Fibroblast of lung (primary cell): ENCODE measurements around the gene SDR42E1. TPM values are rescaled to one million over a fixed set of nuclear protein-coding genes. Genes with fewer than 3 reads are reported as not detected.

Source experiments
- DNase-seq, 2 donors: peaks; one replicate each; pipeline versions ENCODE4 v3.0.0 to v3.0.0-alpha.2; 2010; ENCODE audit warnings: low read depth in 2 of 2
- H2AFZ ChIP-seq: 2 replicates; pipeline ENCODE4 v1.5.1; 2012; ENCODE audit warnings: low read length, control low read depth, inconsistent platforms
- H3K27ac ChIP-seq: 2 replicates; pipeline ENCODE4 v1.5.1; 2011; ENCODE audit warnings: low read length, control low read depth; ENCODE audit not compliant: insufficient read depth
- H3K27me3 ChIP-seq: 2 replicates; pipeline ENCODE4 v1.5.1; 2011; ENCODE audit warnings: mild to moderate bottlenecking, low read length; ENCODE audit not compliant: control insufficient read depth, insufficient read depth
- H3K36me3 ChIP-seq: 2 replicates; pipeline ENCODE4 v1.5.1; 2011; ENCODE audit warnings: low read length; ENCODE audit not compliant: control insufficient read depth, insufficient read depth
- H3K4me1 ChIP-seq: 2 replicates; pipeline ENCODE4 v1.5.1; 2011; ENCODE audit warnings: low read length; ENCODE audit not compliant: control insufficient read depth, insufficient read depth; ENCODE audit errors: extremely low read depth
- H3K4me2 ChIP-seq: 2 replicates; pipeline ENCODE4 v1.5.1; 2011; ENCODE audit warnings: low read length, control low read depth; ENCODE audit not compliant: insufficient read depth; ENCODE audit errors: extremely low read depth
- H3K4me3 ChIP-seq, 4 experiments: fragments of 200-600 bp in 1 of 4; sonication (generic) in 1 of 4; replicated peaks in 1 of 4; 2 replicates each; pipeline ENCODE4 v1.5.1; 2011 to 2016; ENCODE audit warnings: low read length in 4 of 4, low read depth in 3 of 4, mild to moderate bottlenecking in 3 of 4, control low read depth in 2 of 4, inconsistent platforms in 1 of 4, mixed read lengths in 1 of 4; ENCODE audit not compliant: insufficient read depth in 1 of 4; ENCODE audit errors: control extremely low read depth in 1 of 4
- H3K79me2 ChIP-seq: 2 replicates; pipeline ENCODE4 v1.5.1; 2012; ENCODE audit warnings: mild to moderate bottlenecking, low read length, inconsistent platforms; ENCODE audit not compliant: control insufficient read depth, insufficient read depth
- H3K9ac ChIP-seq: 2 replicates; pipeline ENCODE4 v1.5.1; 2011; ENCODE audit warnings: mild to moderate bottlenecking, low read length, control low read depth; ENCODE audit not compliant: insufficient read depth
- H3K9me3 ChIP-seq: 2 replicates; pipeline ENCODE4 v1.5.1; 2012; ENCODE audit warnings: low read depth, low read length; ENCODE audit not compliant: control insufficient read depth, insufficient read depth
- H4K20me1 ChIP-seq: 2 replicates; pipeline ENCODE4 v1.5.1; 2011; ENCODE audit warnings: low read length; ENCODE audit not compliant: control insufficient read depth, insufficient read depth; ENCODE audit errors: extremely low read depth
- EZH2 ChIP-seq: IDR thresholded peaks from 2 replicates; pipeline ENCODE4 v1.5.1; 2012; ENCODE audit warnings: low read length, control low read depth, mild to moderate bottlenecking; ENCODE audit errors: missing control alignments
- polyA plus RNA-seq, 2 donors: library from polyadenylated mRNA; depleted of rRNA in 1 of 2; stranded (reverse) in 1 of 2; unstranded in 1 of 2; fragments of >200 nt; gene quantifications; 2 replicates each; pipeline ENCODE4 v1.2.1, GENCODE V29; 2011 to 2012; ENCODE audit warnings: missing spikeins in 1 of 2
- total RNA-seq: library from RNA; depleted of rRNA; stranded (reverse); fragments of >200 nt; gene quantifications from 2 replicates; pipeline ENCODE4 v1.2.1, GENCODE V29; 2014
- TF ChIP-seq, protein P1 (sequence below), 2 donors: IDR thresholded peaks in 1 of 2; conservative IDR thresholded peaks in 1 of 2; 1 replicate in 1 of 2; 2 replicates in 1 of 2; pipeline ENCODE4 v1.5.1; 2011 to 2012; ENCODE audit warnings: low read length in 2 of 2, control low read depth in 1 of 2, inconsistent platforms in 1 of 2, low read depth in 1 of 2, mild to moderate bottlenecking in 1 of 2

SDR42E1 gene
- total and polyA plus RNA-seq, 2 donors (not counting 1 experiment from before 2014, with no cell fraction given): 1.0 to 1.8 TPM

DNA sequence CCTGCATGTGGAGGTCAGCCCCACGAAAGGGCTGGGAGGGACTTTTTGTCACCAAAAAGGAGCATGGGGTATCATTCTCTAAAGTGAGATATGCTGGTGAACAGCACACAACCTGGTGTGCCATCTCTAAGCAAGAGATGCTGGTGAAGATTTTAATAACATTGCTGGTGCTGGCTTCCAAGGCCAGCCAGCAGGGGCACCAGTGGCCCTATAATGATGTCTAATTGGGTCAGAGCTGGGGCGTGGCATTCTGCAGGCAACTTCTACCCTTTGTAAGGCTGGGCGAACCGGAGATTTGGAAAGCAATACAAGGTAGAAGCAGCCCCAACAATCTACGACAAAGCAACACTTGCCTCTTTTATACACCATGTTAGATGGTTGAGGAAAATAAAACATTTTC lies 16.8 kb downstream of the SDR42E1 start:
- H2AFZ ChIP-seq: no peak overlapping the region
- H3K4me2 ChIP-seq: no peak overlapping the region
- H3K4me1 ChIP-seq: peaks cover 12% of the 10 kb centered on the region
- DNase-seq: no peak
- no peak overlapping the region for H3K4me3 ChIP-seq
- no peaks in the 10 kb centered on the region for H3K27me3 ChIP-seq
- no peaks in the 10 kb centered on the region for H4K20me1 ChIP-seq
- no peaks in the 10 kb centered on the region for H3K9me3 ChIP-seq
- TF ChIP-seq, protein P1, sequence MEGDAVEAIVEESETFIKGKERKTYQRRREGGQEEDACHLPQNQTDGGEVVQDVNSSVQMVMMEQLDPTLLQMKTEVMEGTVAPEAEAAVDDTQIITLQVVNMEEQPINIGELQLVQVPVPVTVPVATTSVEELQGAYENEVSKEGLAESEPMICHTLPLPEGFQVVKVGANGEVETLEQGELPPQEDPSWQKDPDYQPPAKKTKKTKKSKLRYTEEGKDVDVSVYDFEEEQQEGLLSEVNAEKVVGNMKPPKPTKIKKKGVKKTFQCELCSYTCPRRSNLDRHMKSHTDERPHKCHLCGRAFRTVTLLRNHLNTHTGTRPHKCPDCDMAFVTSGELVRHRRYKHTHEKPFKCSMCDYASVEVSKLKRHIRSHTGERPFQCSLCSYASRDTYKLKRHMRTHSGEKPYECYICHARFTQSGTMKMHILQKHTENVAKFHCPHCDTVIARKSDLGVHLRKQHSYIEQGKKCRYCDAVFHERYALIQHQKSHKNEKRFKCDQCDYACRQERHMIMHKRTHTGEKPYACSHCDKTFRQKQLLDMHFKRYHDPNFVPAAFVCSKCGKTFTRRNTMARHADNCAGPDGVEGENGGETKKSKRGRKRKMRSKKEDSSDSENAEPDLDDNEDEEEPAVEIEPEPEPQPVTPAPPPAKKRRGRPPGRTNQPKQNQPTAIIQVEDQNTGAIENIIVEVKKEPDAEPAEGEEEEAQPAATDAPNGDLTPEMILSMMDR (conservative IDR thresholded peaks at IDR 0.05 in 1 of 2, IDR thresholded peaks at IDR 0.05 in 1 of 2; ENCODE audit: low read depth in 1 of 2, low read length in 2 of 2): no peak
- TF ChIP-seq EZH2: no peak
- H3K36me3 ChIP-seq: no peaks in the 10 kb centered on the region
- no peak overlapping the region for H3K9ac ChIP-seq
- no peak overlapping the region for H3K27ac ChIP-seq
- no peaks in the 10 kb centered on the region for H3K79me2 ChIP-seq

DNA sequence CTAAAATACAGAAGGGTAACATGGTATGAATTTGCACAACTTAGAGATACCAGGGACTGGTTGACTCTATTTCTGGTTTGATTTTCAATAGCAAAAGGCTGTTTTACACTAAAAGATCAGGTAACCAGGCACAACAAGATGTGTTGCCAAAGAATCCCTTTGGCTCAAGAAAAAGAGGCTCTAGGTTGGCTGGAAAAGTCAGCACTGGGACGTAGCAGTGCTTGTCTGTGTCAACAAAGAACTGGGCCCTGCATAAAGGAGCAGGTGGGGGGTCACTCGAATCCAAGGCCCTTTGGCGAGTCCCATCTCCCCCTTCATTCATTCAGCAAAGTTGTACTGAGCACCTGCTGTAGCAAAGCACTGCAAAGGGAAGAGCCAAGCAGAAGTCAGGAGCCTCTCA lies 18.4 kb downstream of the SDR42E1 start:
- H3K4me1 ChIP-seq: peaks cover 11% of the 10 kb centered on the region

DNA sequence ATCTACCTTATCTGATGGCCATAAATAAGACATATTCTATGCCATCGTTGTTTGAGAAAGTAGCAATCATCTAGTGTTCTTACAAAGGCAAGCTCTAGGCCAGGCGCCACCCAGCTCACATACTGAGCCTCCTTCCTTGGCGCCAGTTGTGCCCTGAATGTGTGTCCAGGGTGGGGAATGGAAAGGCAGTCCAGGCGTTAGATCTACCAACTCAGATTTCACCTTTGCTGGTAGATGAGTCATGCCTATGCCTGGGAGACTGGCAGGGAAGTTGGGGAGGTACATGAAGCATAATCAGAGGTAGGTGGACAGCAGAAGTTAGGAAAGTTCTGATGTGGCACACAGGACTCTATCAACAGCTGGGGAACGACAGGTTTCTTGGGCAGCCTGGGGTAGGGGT lies 23.6 kb downstream of the SDR42E1 start:
- no peaks in the 10 kb centered on the region for H3K27me3 ChIP-seq
- H3K4me3 ChIP-seq: no peak overlapping the region
- H2AFZ ChIP-seq: no peak overlapping the region
- H3K79me2 ChIP-seq: no peaks in the 10 kb centered on the region
- H3K4me2 ChIP-seq: no peak overlapping the region
- no peaks in the 10 kb centered on the region for H4K20me1 ChIP-seq
- H3K4me1 ChIP-seq: no peaks in the 10 kb centered on the region
- no peak overlapping the region for H3K27ac ChIP-seq
- TF ChIP-seq, protein P1 (conservative IDR thresholded peaks at IDR 0.05 in 1 of 2, IDR thresholded peaks at IDR 0.05 in 1 of 2; ENCODE audit: low read depth in 1 of 2, low read length in 2 of 2): no peak
- no peak for TF ChIP-seq EZH2
- H3K9ac ChIP-seq: no peak overlapping the region
- DNase-seq: no peak
- no peaks in the 10 kb centered on the region for H3K36me3 ChIP-seq
- no peaks in the 10 kb centered on the region for H3K9me3 ChIP-seq

More for the DNA sequence above, 18.4 kb downstream of the SDR42E1 start:
- no peaks in the 10 kb centered on the region for H3K79me2 ChIP-seq
- no peak overlapping the region for H2AFZ ChIP-seq
- H3K9ac ChIP-seq: no peak overlapping the region
- no peak for TF ChIP-seq EZH2
- TF ChIP-seq, protein P1 (conservative IDR thresholded peaks at IDR 0.05 in 1 of 2, IDR thresholded peaks at IDR 0.05 in 1 of 2; ENCODE audit: low read depth in 1 of 2, low read length in 2 of 2): no peak
- H4K20me1 ChIP-seq: no peaks in the 10 kb centered on the region
- no peak overlapping the region for H3K27ac ChIP-seq
- DNase-seq: no peak
- no peaks in the 10 kb centered on the region for H3K9me3 ChIP-seq
- H3K4me2 ChIP-seq: no peak overlapping the region
- H3K4me3 ChIP-seq: no peak overlapping the region
- H3K36me3 ChIP-seq: no peaks in the 10 kb centered on the region
- H3K27me3 ChIP-seq: no peaks in the 10 kb centered on the region
